CD8-positive, alpha-beta memory T cell (primary cell): ENCODE measurements around the gene FHIT. TPM values are rescaled to one million over a fixed set of nuclear protein-coding genes. Genes with fewer than 3 reads are reported as not detected.

Experiments
- CTCF ChIA-PET: fragments of 350-600 bp; sonication (Branson Sonifier 250); formaldehyde crosslinking; loops from one replicate; lab custom pipeline; 2021; ENCODE audit warnings: antibody characterized with exemption; lab: Charles Lee
- POLR2A ChIA-PET: fragments of 350-600 bp; sonication (Branson Sonifier 250); formaldehyde crosslinking; loops from one replicate; lab custom pipeline; 2021; ENCODE audit warnings: antibody characterized with exemption; lab: Charles Lee
- DNase-seq, 5 donors: peaks; one replicate each; pipeline versions ENCODE4 v3.0.0 to v3.0.0-alpha.2; 2020 to 2022; ENCODE audit warnings: mixed read lengths in 1 of 5
- H3K27ac ChIP-seq: one replicate; pipeline ENCODE4 v1.7.0; 2013; ENCODE audit warnings: low read depth, mild to moderate bottlenecking, low read length, moderate library complexity
- H3K27me3 ChIP-seq: 2 replicates; pipeline ENCODE4 v1.7.0; 2013; ENCODE audit warnings: low read length, mild to moderate bottlenecking; ENCODE audit not compliant: insufficient read depth, poor library complexity, severe bottlenecking
- H3K36me3 ChIP-seq: 2 replicates; pipeline ENCODE4 v1.7.0; 2013; ENCODE audit warnings: mild to moderate bottlenecking, low read length, moderate library complexity; ENCODE audit not compliant: insufficient read depth
- H3K4me1 ChIP-seq: 2 replicates; pipeline ENCODE4 v1.7.0; 2013; ENCODE audit warnings: mild to moderate bottlenecking, low read length, moderate library complexity; ENCODE audit not compliant: insufficient read depth
- H3K4me3 ChIP-seq: 2 replicates; pipeline ENCODE4 v1.7.0; 2013; ENCODE audit warnings: mild to moderate bottlenecking, low read length
- H3K9me3 ChIP-seq: 2 replicates; pipeline ENCODE4 v1.7.0; 2013; ENCODE audit warnings: mild to moderate bottlenecking, low read length
- H3K27ac Mint-ChIP-seq, 8 donors: one replicate each; pipeline ENCODE4 v1.8.0; 2020 to 2021; ENCODE audit warnings: mixed read lengths in 8 of 8, mild to moderate bottlenecking in 6 of 8, inconsistent platforms in 3 of 8, moderate library complexity in 3 of 8
- H3K27me3 Mint-ChIP-seq, 2 donors: one replicate each; pipeline ENCODE4 v1.8.0; 2020 to 2021; ENCODE audit warnings: mixed read lengths in 2 of 2, mild to moderate bottlenecking in 1 of 2, moderate library complexity in 1 of 2
- H3K36me3 Mint-ChIP-seq, 3 donors: one replicate each; pipeline ENCODE4 v1.8.0; 2020 to 2021; ENCODE audit warnings: mixed read lengths in 3 of 3, inconsistent platforms in 1 of 3, mild to moderate bottlenecking in 1 of 3
- H3K4me1 Mint-ChIP-seq, 3 donors: one replicate each; pipeline ENCODE4 v1.8.0; 2020 to 2021; ENCODE audit warnings: mixed read lengths in 3 of 3, inconsistent platforms in 1 of 3, mild to moderate bottlenecking in 1 of 3
- H3K4me3 Mint-ChIP-seq, 7 donors: one replicate each; pipeline ENCODE4 v1.8.0; 2020 to 2021; ENCODE audit warnings: mixed read lengths in 7 of 7, mild to moderate bottlenecking in 6 of 7, moderate library complexity in 4 of 7, inconsistent platforms in 2 of 7
- H3K9me3 Mint-ChIP-seq, 5 donors: one replicate each; pipeline ENCODE4 v1.8.0; 2020 to 2022; ENCODE audit warnings: mixed read lengths in 5 of 5, mild to moderate bottlenecking in 3 of 5, moderate library complexity in 2 of 5, inconsistent platforms in 1 of 5
- polyA plus RNA-seq: library from polyadenylated mRNA; unstranded; fragments of 300-500 nt; fragmentation: Illumina TruSeq; gene quantifications from one replicate; pipeline ENCODE4 v1.2.3, GENCODE V29; 2021
- total RNA-seq, 2 experiments: library from RNA; stranded (reverse); gene quantifications; one replicate each; pipeline ENCODE4 v1.2.3, GENCODE V29; 2021

FHIT gene
- total and polyA plus RNA-seq, 3 experiments from 2014 or later: 4.1 to 7.4 (median 4.2) TPM

- Mint-ChIP-seq H3K4me1 (peaks cover 0 to 10% (median 0%) of the 10 kb centered on the region in 3 donors), H3K9me3 (peaks cover 0 to 7% (median 3%) of the 10 kb centered on the region in 5 donors), H3K27me3 (peaks cover 0 to 10% of the 10 kb centered on the region in 2 donors), H3K36me3 (peaks cover 0 to 25% (median 0%) of the 10 kb centered on the region in 3 donors), H3K27ac (peak overlapping the region in 1 of 8 donors; percentile 42), H3K4me3 (no peak overlapping the region)
- Histone ChIP-seq H3K36me3 (no peaks in the 10 kb centered on the region), H3K27me3 (no peaks in the 10 kb centered on the region), H3K9me3 (no peaks in the 10 kb centered on the region), H3K4me3 (no peak overlapping the region), H3K27ac (no peak overlapping the region), H3K4me1 (peaks cover 13% of the 10 kb centered on the region)
- ChIA-PET POLR2A (no interaction called here), CTCF (no interaction called here)
- DNase-seq: no peak
Measured at GRCh38 chr3:60096403-60096802, 1154.8 kb downstream of the FHIT start.

GRCh38 chr3:60095930-60096329 is 1155.3 kb downstream of the FHIT start:
- Mint-ChIP-seq H3K27me3 (peaks cover 0 to 10% of the 10 kb centered on the region in 2 donors), H3K4me3 (no peak overlapping the region), H3K27ac (peak overlapping the region in 1 of 8 donors; percentile 42), H3K36me3 (peaks cover 0 to 25% (median 0%) of the 10 kb centered on the region in 3 donors), H3K4me1 (peaks cover 0 to 10% (median 0%) of the 10 kb centered on the region in 3 donors), H3K9me3 (peaks cover 0 to 7% (median 3%) of the 10 kb centered on the region in 5 donors)
- ChIA-PET CTCF (interaction anchor here (0.6 kb wide), 1 partner anchor 11 kb away, joined by 3 read pairs; no protein-coding TSS in a partner anchor), POLR2A (no interaction called here)
- no peaks in the 10 kb centered on the region for H3K27me3 ChIP-seq
- H3K36me3 ChIP-seq: no peaks in the 10 kb centered on the region
- peaks cover 13% of the 10 kb centered on the region for H3K4me1 ChIP-seq
- no peak for DNase-seq
- no peaks in the 10 kb centered on the region for H3K9me3 ChIP-seq
- no peak overlapping the region for H3K27ac ChIP-seq
- no peak overlapping the region for H3K4me3 ChIP-seq

GRCh38 chr3:60095516-60095915 is 1155.7 kb downstream of the FHIT start:
- H3K4me1 Mint-ChIP-seq: peaks cover 0 to 10% (median 0%) of the 10 kb centered on the region in 3 donors
- peak overlapping the region in 1 of 8 donors; percentile 11 for H3K27ac Mint-ChIP-seq
- H3K27me3 ChIP-seq: no peaks in the 10 kb centered on the region
- peaks cover 0 to 7% (median 3%) of the 10 kb centered on the region in 5 donors for H3K9me3 Mint-ChIP-seq
- DNase-seq: no peak
- H3K36me3 Mint-ChIP-seq: peaks cover 0 to 25% (median 0%) of the 10 kb centered on the region in 3 donors
- peaks cover 0 to 10% of the 10 kb centered on the region in 2 donors for H3K27me3 Mint-ChIP-seq
- H3K9me3 ChIP-seq: no peaks in the 10 kb centered on the region
- no peak overlapping the region for H3K27ac ChIP-seq
- POLR2A ChIA-PET: no interaction called here
- CTCF ChIA-PET: interaction anchor here (0.6 kb wide), 1 partner anchor 12 kb away, joined by 3 read pairs; no protein-coding TSS in a partner anchor
- no peak overlapping the region for H3K4me3 ChIP-seq
- no peaks in the 10 kb centered on the region for H3K36me3 ChIP-seq
- no peak overlapping the region for H3K4me3 Mint-ChIP-seq
- H3K4me1 ChIP-seq: peaks cover 13% of the 10 kb centered on the region

- H3K4me3 Mint-ChIP-seq: no peak overlapping the region
- H3K27me3 Mint-ChIP-seq: peaks cover 0 to 10% of the 10 kb centered on the region in 2 donors
- no peak overlapping the region for H3K27ac ChIP-seq
- peaks cover 0 to 25% (median 0%) of the 10 kb centered on the region in 3 donors for H3K36me3 Mint-ChIP-seq
- DNase-seq: no peak
- H3K9me3 Mint-ChIP-seq: peaks cover 0 to 7% (median 3%) of the 10 kb centered on the region in 5 donors
- H3K4me1 ChIP-seq: peaks cover 13% of the 10 kb centered on the region
- H3K36me3 ChIP-seq: no peaks in the 10 kb centered on the region
- H3K9me3 ChIP-seq: no peaks in the 10 kb centered on the region
- no peaks in the 10 kb centered on the region for H3K27me3 ChIP-seq
- no peak overlapping the region for H3K4me3 ChIP-seq
- no peak overlapping the region for H3K27ac Mint-ChIP-seq
- H3K4me1 Mint-ChIP-seq: peaks cover 0 to 10% (median 0%) of the 10 kb centered on the region in 3 donors
- ChIA-PET CTCF (no interaction called here), POLR2A (no interaction called here)
Measured at GRCh38 chr3:60094392-60094947, 1156.8 kb downstream of the FHIT start.

- Histone ChIP-seq H3K36me3 (no peaks in the 10 kb centered on the region), H3K9me3 (peaks cover 2% of the 10 kb centered on the region), H3K27me3 (no peaks in the 10 kb centered on the region), H3K27ac (no peak overlapping the region), H3K4me3 (no peak overlapping the region), H3K4me1 (peaks cover 18% of the 10 kb centered on the region)
- DNase-seq: peak in 2 of 5 donors; percentile 9 to 28
- peaks cover 0 to 44% (median 0%) of the 10 kb centered on the region in 3 donors for H3K36me3 Mint-ChIP-seq
- H3K4me1 Mint-ChIP-seq: peaks cover 12 to 29% (median 15%) of the 10 kb centered on the region in 3 donors
- POLR2A ChIA-PET: no interaction called here
- peak overlapping the region in 1 of 8 donors; percentile 0 for H3K27ac Mint-ChIP-seq
- peaks cover 0 to 9% (median 3%) of the 10 kb centered on the region in 5 donors for H3K9me3 Mint-ChIP-seq
- CTCF ChIA-PET: no interaction called here
- H3K4me3 Mint-ChIP-seq: no peak overlapping the region
- H3K27me3 Mint-ChIP-seq: peaks cover 0 to 7% of the 10 kb centered on the region in 2 donors
Measured at GRCh38 chr3:60090548-60090947, 1160.7 kb downstream of the FHIT start.

- H3K4me1 Mint-ChIP-seq: peaks cover 23 to 37% (median 28%) of the 10 kb centered on the region in 3 donors
- peaks cover 0 to 11% (median 0%) of the 10 kb centered on the region in 5 donors for H3K9me3 Mint-ChIP-seq
- DNase-seq: no peak
- H3K27me3 Mint-ChIP-seq: no peaks in the 10 kb centered on the region
- peaks cover 0 to 29% (median 2%) of the 10 kb centered on the region in 3 donors for H3K36me3 Mint-ChIP-seq
- H3K4me1 ChIP-seq: peaks cover 17% of the 10 kb centered on the region
- ChIA-PET POLR2A (no interaction called here), CTCF (interaction anchor here (0.8 kb wide), 1 partner anchor 13 kb away, joined by 3 read pairs; no protein-coding TSS in a partner anchor)
- no peak overlapping the region for H3K27ac Mint-ChIP-seq
- no peak overlapping the region for H3K4me3 ChIP-seq
- no peaks in the 10 kb centered on the region for H3K27me3 ChIP-seq
- no peaks in the 10 kb centered on the region for H3K36me3 ChIP-seq
- H3K27ac ChIP-seq: no peak overlapping the region
- peaks cover 5% of the 10 kb centered on the region for H3K9me3 ChIP-seq
- H3K4me3 Mint-ChIP-seq: no peak overlapping the region
Measured at GRCh38 chr3:60086811-60087210, 1164.4 kb downstream of the FHIT start.

GRCh38 chr3:60085649-60086048 is 1165.6 kb downstream of the FHIT start:
- ChIA-PET CTCF (no interaction called here), POLR2A (no interaction called here)
- Mint-ChIP-seq H3K27ac (peak overlapping the region in 1 of 8 donors; percentile 8), H3K36me3 (peaks cover 0 to 26% (median 3%) of the 10 kb centered on the region in 3 donors), H3K9me3 (peaks cover 0 to 11% (median 0%) of the 10 kb centered on the region in 5 donors), H3K4me1 (peaks cover 34 to 49% (median 39%) of the 10 kb centered on the region in 3 donors), H3K4me3 (no peak overlapping the region), H3K27me3 (no peaks in the 10 kb centered on the region)
- H3K27ac ChIP-seq: no peak overlapping the region
- DNase-seq: no peak
- peaks cover 5% of the 10 kb centered on the region for H3K9me3 ChIP-seq
- no peak overlapping the region for H3K4me3 ChIP-seq
- no peaks in the 10 kb centered on the region for H3K27me3 ChIP-seq
- no peaks in the 10 kb centered on the region for H3K36me3 ChIP-seq
- peaks cover 29% of the 10 kb centered on the region for H3K4me1 ChIP-seq
